ENCODE results near the gene APOL1.
"Not testable (repeated sequence)": the region's sequence is repeated elsewhere in the genome, so short reads cannot be mapped to it uniquely, and the experiment has no call there.

DNA sequence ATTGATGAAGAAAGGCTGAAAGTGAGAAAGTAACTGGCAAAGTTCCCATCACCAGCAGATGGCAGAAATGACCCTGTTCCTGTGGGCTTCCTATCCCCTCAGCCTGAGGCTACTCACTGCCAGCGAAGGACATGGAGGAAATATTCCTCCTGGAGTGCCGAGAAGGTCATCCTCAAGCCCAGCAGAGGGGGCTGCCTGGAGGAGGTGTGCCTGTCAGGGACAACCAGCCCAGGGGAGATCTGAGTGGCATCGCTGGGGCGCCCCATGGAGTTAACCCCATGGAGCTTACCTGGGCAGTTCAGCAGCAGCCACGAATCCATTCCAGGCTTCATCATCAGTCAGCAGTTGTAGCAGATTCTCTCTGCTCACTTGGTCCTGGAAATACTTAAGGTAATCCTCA lies 21.9 kb upstream of the APOL1 start:
- TF ChIP-seq, protein P1, sequence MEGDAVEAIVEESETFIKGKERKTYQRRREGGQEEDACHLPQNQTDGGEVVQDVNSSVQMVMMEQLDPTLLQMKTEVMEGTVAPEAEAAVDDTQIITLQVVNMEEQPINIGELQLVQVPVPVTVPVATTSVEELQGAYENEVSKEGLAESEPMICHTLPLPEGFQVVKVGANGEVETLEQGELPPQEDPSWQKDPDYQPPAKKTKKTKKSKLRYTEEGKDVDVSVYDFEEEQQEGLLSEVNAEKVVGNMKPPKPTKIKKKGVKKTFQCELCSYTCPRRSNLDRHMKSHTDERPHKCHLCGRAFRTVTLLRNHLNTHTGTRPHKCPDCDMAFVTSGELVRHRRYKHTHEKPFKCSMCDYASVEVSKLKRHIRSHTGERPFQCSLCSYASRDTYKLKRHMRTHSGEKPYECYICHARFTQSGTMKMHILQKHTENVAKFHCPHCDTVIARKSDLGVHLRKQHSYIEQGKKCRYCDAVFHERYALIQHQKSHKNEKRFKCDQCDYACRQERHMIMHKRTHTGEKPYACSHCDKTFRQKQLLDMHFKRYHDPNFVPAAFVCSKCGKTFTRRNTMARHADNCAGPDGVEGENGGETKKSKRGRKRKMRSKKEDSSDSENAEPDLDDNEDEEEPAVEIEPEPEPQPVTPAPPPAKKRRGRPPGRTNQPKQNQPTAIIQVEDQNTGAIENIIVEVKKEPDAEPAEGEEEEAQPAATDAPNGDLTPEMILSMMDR (IDR thresholded peaks at IDR 0.05), result not testable (repeated sequence)
- not testable (repeated sequence) for TF ChIP-seq POLR2A (IDR thresholded peaks at IDR 0.05; ENCODE audit: low read depth); EP300 (IDR thresholded peaks at IDR 0.05); POLR2AphosphoS5 (IDR thresholded peaks at IDR 0.05)
